ENCODE measurements around the gene ACSF2. TPM values are rescaled to one million over a fixed set of nuclear protein-coding genes. Genes with fewer than 3 reads are reported as not detected.

The ACSF2 gene
- total and polyA plus RNA-seq, 2 of the 13 experiments (the other 11 are each of a cell fraction or from before 2014, with no cell fraction given): 87.3 to 109 TPM

GRCh38 chr17:50397111-50397918 is 28.7 kb upstream of the ACSF2 start, which contains the start of gene LRRC59 (continued):
- TF ChIP-seq GMEB1 (CRISPR knock-in tag; IDR thresholded peaks at IDR 0.05; ENCODE audit: borderline replicate concordance): peak; percentile 98
- TF ChIP-seq PRMT3 (CRISPR knock-in tag; IDR thresholded peaks at IDR 0.05; ENCODE audit: borderline replicate concordance, low read depth): peak; percentile 93; the same call in 1 of the 2 replicates
- TF ChIP-seq ZNF563 (CRISPR knock-in tag; IDR thresholded peaks at IDR 0.05): peak; percentile 99
- peak; percentile 99 for TF ChIP-seq GATAD1 (CRISPR knock-in tag; IDR thresholded peaks at IDR 0.05)
- TF ChIP-seq HMG20A (CRISPR knock-in tag; IDR thresholded peaks at IDR 0.05; ENCODE audit: borderline replicate concordance): peak; percentile 70
- peak; percentile 13 to 99; a peak in 2 of 4 replicates for TF ChIP-seq KLF16 (CRISPR knock-in tag; IDR thresholded peaks at IDR 0.05)
- peak; percentile 98 for TF ChIP-seq ELF3 (CRISPR knock-in tag; IDR thresholded peaks at IDR 0.05)
- peak; percentile 42; the same call in 1 of the 2 replicates for TF ChIP-seq ZNF30 (CRISPR knock-in tag; IDR thresholded peaks at IDR 0.05)
- TF ChIP-seq ZEB1 (IDR thresholded peaks at IDR 0.05; ENCODE audit: insufficient replicate concordance, low read depth): no peak
- TF ChIP-seq TIGD3 (CRISPR knock-in tag; IDR thresholded peaks at IDR 0.05; ENCODE audit: borderline replicate concordance): peak; percentile 98
- TF ChIP-seq ZSCAN29 (CRISPR knock-in tag; conservative IDR thresholded peaks at IDR 0.05): peak; percentile 93
- TF ChIP-seq ZFY (CRISPR knock-in tag; IDR thresholded peaks at IDR 0.05): peak; percentile 97
- peak; percentile 100 for TF ChIP-seq KDM3A (CRISPR knock-in tag; IDR thresholded peaks at IDR 0.05; ENCODE audit: low read depth)
- peak; percentile 89 for TF ChIP-seq ZSCAN31 (CRISPR knock-in tag; IDR thresholded peaks at IDR 0.05; ENCODE audit: low read depth)
- peak; percentile 75; the same call in 1 of the 2 replicates for TF ChIP-seq POLR2AphosphoS2 (IDR thresholded peaks at IDR 0.05; ENCODE audit: low read depth, low read length)
- peak; percentile 99 for TF ChIP-seq ZNF589 (CRISPR knock-in tag; conservative IDR thresholded peaks at IDR 0.05)
- TF ChIP-seq IKZF4 (CRISPR knock-in tag; IDR thresholded peaks at IDR 0.05; ENCODE audit: borderline replicate concordance, low read depth, not compliant biosample characterization): peak; percentile 97
- peak; percentile 92 for TF ChIP-seq RAD21 (CRISPR knock-in tag; IDR thresholded peaks at IDR 0.05)
- TF ChIP-seq RBM39 (IDR thresholded peaks at IDR 0.05; ENCODE audit: low read depth, low read length, poor library complexity, severe bottlenecking): peak; percentile 98
- peak; percentile 95 for TF ChIP-seq ZNF550 (CRISPR knock-in tag; IDR thresholded peaks at IDR 0.05; ENCODE audit: borderline replicate concordance)
- TF ChIP-seq ADNP (CRISPR knock-in tag; IDR thresholded peaks at IDR 0.05): peak; percentile 68; the same call in 1 of the 2 replicates
- no peak for TF ChIP-seq ZNF496 (CRISPR knock-in tag; IDR thresholded peaks at IDR 0.05; ENCODE audit: insufficient replicate concordance)
- TF ChIP-seq PHF8 (CRISPR knock-in tag; IDR thresholded peaks at IDR 0.05): peak; percentile 97
- TF ChIP-seq SYNCRIP (IDR thresholded peaks at IDR 0.05; ENCODE audit: insufficient read depth, low read depth, low read length): no peak
- TF ChIP-seq KDM5A (IDR thresholded peaks at IDR 0.05; ENCODE audit: borderline replicate concordance, low read length): peak; percentile 72
- no peak; the same call in 1 of the 2 replicates for TF ChIP-seq MNT (IDR thresholded peaks at IDR 0.05)

Data from HepG2 (cell line).